HCT116 (cell line): ENCODE measurements around the gene ERC2. TPM values are rescaled to one million over a fixed set of nuclear protein-coding genes. Genes with fewer than 3 reads are reported as not detected.

ENCODE experiments used
- ATAC-seq: fragments of 200-7000 bp; cut with Tn5 transposase; 2 replicates; pipeline ENCODE4 v1.9.1; 2020; ENCODE audit warnings: mild to moderate bottlenecking, moderate library complexity
- BruUV-seq: library from RNA; stranded (reverse); fragments of 400-500 nt; replicated peaks from 2 replicates; lab custom pipeline; 2021; lab: Mats Ljungman, UMichigan
- CTCF ChIA-PET: fragments of 300-600 bp; sonication (Branson Sonifier 250); formaldehyde crosslinking; loops from one replicate; lab custom pipeline; 2021; ENCODE audit warnings: antibody characterized with exemption; lab: Charles Lee
- POLR2A ChIA-PET: fragments of 300-600, 350-600 bp; sonication (Branson Sonifier 250); formaldehyde crosslinking; loops from one replicate; lab custom pipeline; 2021; ENCODE audit warnings: antibody characterized with exemption; lab: Charles Lee
- RAD21 ChIA-PET, 2 experiments: fragments of 300-600 bp; sonication (Branson Sonifier 250); formaldehyde crosslinking; loops; one replicate each; lab custom pipeline; 2023; ENCODE audit warnings: low total read pairs in 2 of 2; ENCODE audit not compliant: uncharacterized antibody in 2 of 2, unreplicated experiment in 2 of 2, low non-redundant PET in 1 of 2; lab: Charles Lee
- DNase-seq: peaks from one replicate; pipeline ENCODE4 v3.0.0-alpha.2; 2010; ENCODE audit warnings: low read depth, low spot score
- H2AFZ ChIP-seq: fragments of 200-600 bp; shearing (Covaris generic), sonication (generic); 2 replicates; pipeline ENCODE4 v1.6.1; 2017; ENCODE audit warnings: low read depth, mixed run types, mixed read lengths, antibody characterized with exemption, low read length; ENCODE audit not compliant: poor library complexity, severe bottlenecking
- H3K27ac ChIP-seq: 2 replicates; pipeline ENCODE4 v1.5.1; 2012; ENCODE audit warnings: low read depth, low read length
- H3K27me3 ChIP-seq: fragments of 200-600 bp; sonication (generic); 2 replicates; pipeline ENCODE4 v1.6.1; 2016; ENCODE audit warnings: mixed run types, low read length, mixed read lengths; ENCODE audit not compliant: insufficient read depth
- H3K36me3 ChIP-seq, 2 experiments: fragments of 200-500 bp in 1 of 2; fragments of 200-600 bp in 1 of 2; sonication (Bioruptor generic) in 1 of 2; sonication (generic) in 1 of 2; 2 replicates each; pipeline versions ENCODE4 v1.5.1 to v1.6.1; 2014 to 2016; ENCODE audit warnings: low read length in 2 of 2, inconsistent platforms in 1 of 2, mixed read lengths in 1 of 2, mixed run types in 1 of 2; ENCODE audit not compliant: insufficient read depth in 2 of 2, control insufficient read depth in 1 of 2
- H3K4me1 ChIP-seq, 2 experiments: fragments of 200-600 bp in 1 of 2; sonication (generic) in 1 of 2; 2 replicates each; pipeline versions ENCODE4 v1.5.1 to v1.6.1; 2012 to 2017; ENCODE audit warnings: low read length in 2 of 2, inconsistent platforms in 1 of 2, mild to moderate bottlenecking in 1 of 2, mixed read lengths in 1 of 2, mixed run types in 1 of 2, moderate library complexity in 1 of 2; ENCODE audit not compliant: insufficient read depth in 2 of 2, control insufficient read depth in 1 of 2
- H3K4me2 ChIP-seq: fragments of 200-600 bp; sonication (generic); 2 replicates; pipeline ENCODE4 v1.6.1; 2017; ENCODE audit warnings: mixed run types, low read length, mixed read lengths
- H3K4me3 ChIP-seq, 2 experiments: fragments of 200-600 bp in 1 of 2; sonication (generic) in 1 of 2; replicated peaks in 1 of 2; 2 replicates each; pipeline ENCODE4 v1.5.1; 2011 to 2016; ENCODE audit warnings: low read length in 2 of 2, control low read depth in 1 of 2, low read depth in 1 of 2, mild to moderate bottlenecking in 1 of 2, mixed read lengths in 1 of 2, mixed run types in 1 of 2
- H3K79me2 ChIP-seq: fragments of 200-600 bp; sonication (generic); 2 replicates; pipeline ENCODE4 v1.6.1; 2017; ENCODE audit warnings: mild to moderate bottlenecking, mixed run types, low read length, moderate library complexity, mixed read lengths; ENCODE audit not compliant: insufficient read depth
- H3K9ac ChIP-seq: fragments of 200-600 bp; sonication (generic); 2 replicates; pipeline ENCODE4 v1.6.1; 2016; ENCODE audit warnings: low read length, mixed read lengths
- H3K9me2 ChIP-seq: fragments of 200-600 bp; sonication (generic), shearing (Covaris generic); 2 replicates; pipeline ENCODE4 v1.6.1; 2017; ENCODE audit warnings: mixed run types, mild to moderate bottlenecking, moderate library complexity; ENCODE audit not compliant: insufficient read depth
- H3K9me3 ChIP-seq, 2 experiments: fragments of 200-500 bp in 1 of 2; fragments of 200-600 bp in 1 of 2; sonication (Bioruptor generic) in 1 of 2; sonication (generic) in 1 of 2; 2 replicates each; pipeline ENCODE4 v1.6.1; 2014 to 2017; ENCODE audit warnings: low read length in 2 of 2, mixed read lengths in 2 of 2, inconsistent platforms in 1 of 2, low read depth in 1 of 2, mild to moderate bottlenecking in 1 of 2, mixed run types in 1 of 2, moderate library complexity in 1 of 2; ENCODE audit not compliant: control insufficient read depth in 1 of 2, insufficient read depth in 1 of 2
- H4K20me1 ChIP-seq: fragments of 200-600 bp; sonication (generic), shearing (Covaris generic); 2 replicates; pipeline ENCODE4 v1.6.1; 2017; ENCODE audit warnings: mixed run types, mild to moderate bottlenecking, moderate library complexity; ENCODE audit not compliant: insufficient read depth
- CBX3 ChIP-seq: IDR thresholded peaks from 2 replicates; pipeline ENCODE4 v1.6.1; 2012; ENCODE audit warnings: low read depth
- CEBPB ChIP-seq: IDR thresholded peaks from 2 replicates; pipeline ENCODE4 v1.6.1; 2012; ENCODE audit warnings: low read depth
- CTCF ChIP-seq, 3 experiments: fragments of 200-600 bp in 1 of 3; sonication (generic) in 1 of 3; IDR thresholded peaks in 2 of 3; conservative IDR thresholded peaks in 1 of 3; 2 replicates each; pipeline ENCODE4 v1.5.1; 2012 to 2017; ENCODE audit warnings: low read depth in 2 of 3, low read length in 2 of 3, antibody characterized with exemption in 1 of 3, borderline replicate concordance in 1 of 3, control low read depth in 1 of 3, mild to moderate bottlenecking in 1 of 3, mixed read lengths in 1 of 3, mixed run types in 1 of 3, moderate library complexity in 1 of 3; ENCODE audit not compliant: insufficient read depth in 1 of 3
- EGR1 ChIP-seq: IDR thresholded peaks from 2 replicates; pipeline ENCODE4 v1.6.1; 2012; ENCODE audit warnings: low read depth
- ELF1 ChIP-seq: IDR thresholded peaks from 2 replicates; pipeline ENCODE4 v1.6.1; 2012; ENCODE audit warnings: low read depth, borderline replicate concordance
- EZH2 ChIP-seq: fragments of 200-600 bp; sonication (generic); IDR thresholded peaks from 2 replicates; pipeline ENCODE4 v1.6.1; 2017; ENCODE audit warnings: antibody characterized with exemption, mixed run types
- POLR2A ChIP-seq: IDR thresholded peaks from 2 replicates; pipeline ENCODE4 v1.7.0; 2011; ENCODE audit warnings: borderline replicate concordance; ENCODE audit not compliant: insufficient read depth, insufficient read length; ENCODE audit errors: extremely low read depth
- POLR2AphosphoS5 ChIP-seq: IDR thresholded peaks from 2 replicates; pipeline ENCODE4 v1.6.1; 2011; ENCODE audit warnings: mild to moderate bottlenecking, low read depth, low read length, moderate library complexity
- RAD21 ChIP-seq: IDR thresholded peaks from 2 replicates; pipeline ENCODE4 v1.6.1; 2012; ENCODE audit warnings: low read depth, mild to moderate bottlenecking
- SRF ChIP-seq: IDR thresholded peaks from 2 replicates; pipeline ENCODE4 v1.6.1; 2012; ENCODE audit warnings: low read depth
- TCF7L2 ChIP-seq: IDR thresholded peaks from 2 replicates; pipeline ENCODE4 v1.7.0; 2011; ENCODE audit warnings: borderline replicate concordance, inconsistent platforms; ENCODE audit not compliant: insufficient read depth, insufficient read length; ENCODE audit errors: extremely low read depth
- ZNF274 ChIP-seq: fragments of 200-500 bp; sonication (Bioruptor generic); IDR thresholded peaks from 2 replicates; pipeline ENCODE4 v1.6.1; 2014; ENCODE audit warnings: mild to moderate bottlenecking, low read depth, low read length, inconsistent platforms
- intact Hi-C: fragments of 100-400 bp; cut with micrococcal nuclease; formaldehyde crosslinking; loops from 2 replicates; pipeline ENCODE4 v1.10.0; 2022
- total RNA-seq: library from RNA; stranded (reverse); gene quantifications from one replicate; pipeline ENCODE4 v1.2.1, GENCODE V29; 2021; ENCODE audit not compliant: unreplicated experiment
- TF ChIP-seq, protein P1 (sequence below): IDR thresholded peaks from 2 replicates; pipeline ENCODE4 v1.6.1; 2011; ENCODE audit warnings: mild to moderate bottlenecking, low read length, moderate library complexity; ENCODE audit not compliant: insufficient replicate concordance; ENCODE audit errors: extremely low read depth

The ERC2 gene
- total RNA-seq, 1 experiment from 2014 or later: not detected

GRCh38 chr3:55790596-55791350 lies 677.5 kb downstream of the ERC2 start:
- ChIA-PET RAD21 (no interaction called here), CTCF (no interaction called here), POLR2A (no interaction called here)
- Histone ChIP-seq H3K9ac (no peak overlapping the region), H3K79me2 (no peaks in the 10 kb centered on the region), H3K9me2 (no peaks in the 10 kb centered on the region), H2AFZ (no peak overlapping the region), H3K9me3 (no peaks in the 10 kb centered on the region; a peak in 2 of 4 replicates), H3K4me3 (no peak overlapping the region), H3K27me3 (no peaks in the 10 kb centered on the region), H3K4me2 (no peak overlapping the region), H4K20me1 (no peaks in the 10 kb centered on the region), H3K4me1 (no peaks in the 10 kb centered on the region), H3K36me3 (no peaks in the 10 kb centered on the region), H3K27ac (no peak overlapping the region)
- BruUV-seq: no TSS peak
- TF ChIP-seq, protein P1, sequence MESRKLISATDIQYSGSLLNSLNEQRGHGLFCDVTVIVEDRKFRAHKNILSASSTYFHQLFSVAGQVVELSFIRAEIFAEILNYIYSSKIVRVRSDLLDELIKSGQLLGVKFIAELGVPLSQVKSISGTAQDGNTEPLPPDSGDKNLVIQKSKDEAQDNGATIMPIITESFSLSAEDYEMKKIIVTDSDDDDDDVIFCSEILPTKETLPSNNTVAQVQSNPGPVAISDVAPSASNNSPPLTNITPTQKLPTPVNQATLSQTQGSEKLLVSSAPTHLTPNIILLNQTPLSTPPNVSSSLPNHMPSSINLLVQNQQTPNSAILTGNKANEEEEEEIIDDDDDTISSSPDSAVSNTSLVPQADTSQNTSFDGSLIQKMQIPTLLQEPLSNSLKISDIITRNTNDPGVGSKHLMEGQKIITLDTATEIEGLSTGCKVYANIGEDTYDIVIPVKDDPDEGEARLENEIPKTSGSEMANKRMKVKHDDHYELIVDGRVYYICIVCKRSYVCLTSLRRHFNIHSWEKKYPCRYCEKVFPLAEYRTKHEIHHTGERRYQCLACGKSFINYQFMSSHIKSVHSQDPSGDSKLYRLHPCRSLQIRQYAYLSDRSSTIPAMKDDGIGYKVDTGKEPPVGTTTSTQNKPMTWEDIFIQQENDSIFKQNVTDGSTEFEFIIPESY: no peak
- no peak for TF ChIP-seq EZH2
- TF ChIP-seq RAD21: no peak
- no peak for TF ChIP-seq POLR2AphosphoS5
- TF ChIP-seq TCF7L2: no peak
- TF ChIP-seq CTCF (IDR thresholded peaks at IDR 0.05 in 2 of 3, conservative IDR thresholded peaks at IDR 0.05 in 1 of 3; ENCODE audit: borderline replicate concordance in 1 of 3, insufficient read depth in 1 of 3, low read depth in 2 of 3, low read length in 2 of 3): no peak
- TF ChIP-seq POLR2A: no peak
- no peak for TF ChIP-seq CEBPB
- TF ChIP-seq EGR1: no peak
- no peak for TF ChIP-seq SRF
- TF ChIP-seq ZNF274: no peak
- TF ChIP-seq ELF1: no peak
- no peak for TF ChIP-seq CBX3
- no peak for ATAC-seq
- intact Hi-C loops: no loop called here
- DNase-seq: no peak
